ENCODE results near the gene MYADM. TPM values are rescaled to one million over a fixed set of nuclear protein-coding genes. Genes with fewer than 3 reads are reported as not detected.
A peak's percentile ranks its signal among the peaks of the same experiment; 100 is the strongest.

MYADM gene
- total and polyA plus RNA-seq, 2 of the 13 experiments (the other 11 are each of a cell fraction or from before 2014, with no cell fraction given) = 19.9 to 38.1 TPM

DNA sequence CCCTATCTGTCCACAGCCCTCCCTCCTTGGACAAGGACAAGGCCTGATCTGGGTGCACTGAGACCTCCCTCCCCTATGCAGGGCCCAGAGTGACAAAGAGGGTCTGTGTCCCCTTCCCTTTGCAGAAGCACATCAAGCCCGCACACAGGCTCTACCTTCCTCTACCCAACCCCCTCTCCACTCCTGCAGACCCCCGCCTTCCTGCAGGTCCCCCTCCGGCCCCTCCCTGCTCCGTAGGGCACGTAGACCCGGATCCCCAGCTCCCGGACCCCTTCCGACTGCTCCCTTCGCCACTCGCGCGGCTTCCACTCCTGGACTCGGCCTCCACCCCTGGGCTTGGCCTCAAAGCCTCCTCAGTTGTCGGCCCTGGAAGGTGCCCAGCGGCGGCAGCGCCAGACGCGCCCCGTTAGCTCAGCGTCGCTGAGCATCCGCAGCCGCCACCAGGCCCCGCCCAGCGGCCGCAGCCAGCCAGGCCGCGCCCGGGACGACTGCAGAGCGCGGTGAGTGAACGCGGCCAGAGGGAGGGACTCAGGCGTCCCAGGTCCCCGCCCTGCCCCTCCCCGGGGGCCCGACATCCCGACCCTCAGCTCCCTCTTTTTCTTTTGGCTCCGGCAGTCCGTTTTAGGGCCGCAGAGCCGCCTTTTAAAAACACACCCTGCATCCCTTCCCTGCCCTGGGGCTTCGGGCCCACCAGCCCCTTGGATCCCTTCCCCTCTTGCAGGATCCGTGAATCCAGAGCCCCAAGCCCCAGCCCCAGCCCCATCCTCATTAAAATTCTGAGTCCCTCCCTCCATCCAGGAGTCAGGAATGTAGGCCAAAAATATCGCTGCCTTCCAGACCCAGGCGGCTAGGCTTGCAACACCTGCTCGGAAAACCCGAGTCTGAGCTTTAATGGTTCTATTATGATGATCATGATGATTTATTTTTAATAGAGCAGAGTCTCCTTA lies 1.5 kb upstream of the MYADM start (continued):
- TF ChIP-seq ELF4 (CRISPR knock-in tag; IDR thresholded peaks at IDR 0.05; ENCODE audit: borderline replicate concordance) (no peak), SALL2 (CRISPR knock-in tag; IDR thresholded peaks at IDR 0.05) (peak; percentile 56; the same call in 1 of the 2 replicates), KAT7 (CRISPR knock-in tag; IDR thresholded peaks at IDR 0.05; ENCODE audit: borderline replicate concordance) (no peak), RARA (CRISPR knock-in tag; IDR thresholded peaks at IDR 0.05) (no peak; the same call in 1 of the 2 replicates), PAX8 (CRISPR knock-in tag; IDR thresholded peaks at IDR 0.05; ENCODE audit: borderline replicate concordance) (no peak), RXRA (CRISPR knock-in tag; IDR thresholded peaks at IDR 0.05) (peak; percentile 42; the same call in 1 of the 2 replicates), AGO2 (optimal IDR thresholded peaks at IDR 0.05; ENCODE audit: low read depth, low read length) (peak; percentile 96), ZNF589 (CRISPR knock-in tag; conservative IDR thresholded peaks at IDR 0.05) (no peak), ZNF317 (CRISPR knock-in tag; IDR thresholded peaks at IDR 0.05) (no peak), ZBTB38 (CRISPR knock-in tag; IDR thresholded peaks at IDR 0.05) (peak; percentile 56; the same call in 1 of the 2 replicates), CHD4 (IDR thresholded peaks at IDR 0.05; ENCODE audit: borderline replicate concordance, low read length) (0 out of 2 replicates have a peak, but pooled peaks have one; percentile 39), SAP130 (CRISPR knock-in tag; IDR thresholded peaks at IDR 0.05; ENCODE audit: low read depth) (peak; percentile 75), CBX2 (IDR thresholded peaks at IDR 0.05; ENCODE audit: low read depth, low read length) (no peak), CBX2 (CRISPR knock-in tag; IDR thresholded peaks at IDR 0.05; ENCODE audit: low read depth) (peak; percentile 58; the same call in 1 of the 2 replicates), ZKSCAN1 (IDR thresholded peaks at IDR 0.05; ENCODE audit: low read length) (no peak), TAF15 (IDR thresholded peaks at IDR 0.05; ENCODE audit: low read depth, low read length, poor library complexity, severe bottlenecking) (peak; percentile 90), ZNF543 (CRISPR knock-in tag; IDR thresholded peaks at IDR 0.05) (peak; percentile 69; the same call in 1 of the 2 replicates), SNAI1 (CRISPR knock-in tag; IDR thresholded peaks at IDR 0.05; ENCODE audit: borderline replicate concordance) (0 out of 2 replicates have a peak, but pooled peaks have one; percentile 18), ZNF567 (CRISPR knock-in tag; IDR thresholded peaks at IDR 0.05; ENCODE audit: borderline replicate concordance) (no peak), ELF3 (CRISPR knock-in tag; IDR thresholded peaks at IDR 0.05) (0 out of 2 replicates have a peak, but pooled peaks have one; percentile 11), ARNTL (CRISPR knock-in tag; IDR thresholded peaks at IDR 0.05) (peak; percentile 30), ZNF629 (CRISPR knock-in tag; conservative IDR thresholded peaks at IDR 0.05) (peak; percentile 17; the same call in 1 of the 2 replicates), RFX1 (IDR thresholded peaks at IDR 0.05) (no peak)
- TF ChIP-seq, protein P1, sequence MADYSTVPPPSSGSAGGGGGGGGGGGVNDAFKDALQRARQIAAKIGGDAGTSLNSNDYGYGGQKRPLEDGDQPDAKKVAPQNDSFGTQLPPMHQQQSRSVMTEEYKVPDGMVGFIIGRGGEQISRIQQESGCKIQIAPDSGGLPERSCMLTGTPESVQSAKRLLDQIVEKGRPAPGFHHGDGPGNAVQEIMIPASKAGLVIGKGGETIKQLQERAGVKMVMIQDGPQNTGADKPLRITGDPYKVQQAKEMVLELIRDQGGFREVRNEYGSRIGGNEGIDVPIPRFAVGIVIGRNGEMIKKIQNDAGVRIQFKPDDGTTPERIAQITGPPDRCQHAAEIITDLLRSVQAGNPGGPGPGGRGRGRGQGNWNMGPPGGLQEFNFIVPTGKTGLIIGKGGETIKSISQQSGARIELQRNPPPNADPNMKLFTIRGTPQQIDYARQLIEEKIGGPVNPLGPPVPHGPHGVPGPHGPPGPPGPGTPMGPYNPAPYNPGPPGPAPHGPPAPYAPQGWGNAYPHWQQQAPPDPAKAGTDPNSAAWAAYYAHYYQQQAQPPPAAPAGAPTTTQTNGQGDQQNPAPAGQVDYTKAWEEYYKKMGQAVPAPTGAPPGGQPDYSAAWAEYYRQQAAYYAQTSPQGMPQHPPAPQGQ (CRISPR knock-in tag; IDR thresholded peaks at IDR 0.05; ENCODE audit: borderline replicate concordance) = no peak
- TF ChIP-seq, protein P2, sequence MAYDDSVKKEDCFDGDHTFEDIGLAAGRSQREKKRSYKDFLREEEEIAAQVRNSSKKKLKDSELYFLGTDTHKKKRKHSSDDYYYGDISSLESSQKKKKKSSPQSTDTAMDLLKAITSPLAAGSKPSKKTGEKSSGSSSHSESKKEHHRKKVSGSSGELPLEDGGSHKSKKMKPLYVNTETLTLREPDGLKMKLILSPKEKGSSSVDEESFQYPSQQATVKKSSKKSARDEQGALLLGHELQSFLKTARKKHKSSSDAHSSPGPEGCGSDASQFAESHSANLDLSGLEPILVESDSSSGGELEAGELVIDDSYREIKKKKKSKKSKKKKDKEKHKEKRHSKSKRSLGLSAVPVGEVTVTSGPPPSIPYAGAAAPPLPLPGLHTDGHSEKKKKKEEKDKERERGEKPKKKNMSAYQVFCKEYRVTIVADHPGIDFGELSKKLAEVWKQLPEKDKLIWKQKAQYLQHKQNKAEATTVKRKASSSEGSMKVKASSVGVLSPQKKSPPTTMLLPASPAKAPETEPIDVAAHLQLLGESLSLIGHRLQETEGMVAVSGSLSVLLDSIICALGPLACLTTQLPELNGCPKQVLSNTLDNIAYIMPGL (CRISPR knock-in tag; IDR thresholded peaks at IDR 0.05; ENCODE audit: borderline replicate concordance in 1 of 2, low read depth in 1 of 2) = peak; percentile 42 to 83; a peak in 3 of 4 replicates
- TF ChIP-seq, protein P3, sequence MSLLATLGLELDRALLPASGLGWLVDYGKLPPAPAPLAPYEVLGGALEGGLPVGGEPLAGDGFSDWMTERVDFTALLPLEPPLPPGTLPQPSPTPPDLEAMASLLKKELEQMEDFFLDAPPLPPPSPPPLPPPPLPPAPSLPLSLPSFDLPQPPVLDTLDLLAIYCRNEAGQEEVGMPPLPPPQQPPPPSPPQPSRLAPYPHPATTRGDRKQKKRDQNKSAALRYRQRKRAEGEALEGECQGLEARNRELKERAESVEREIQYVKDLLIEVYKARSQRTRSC (CRISPR knock-in tag; IDR thresholded peaks at IDR 0.05; ENCODE audit: low read depth) = no peak

All from HepG2 (cell line).